Measurements from ENCODE around the gene ACTL7A.
A peak's percentile ranks its signal among the peaks of the same experiment; 100 is the strongest.

ACTL7A gene

GRCh38 chr9:108830272-108830671, 31.8 kb upstream of the ACTL7A start:
- no peak overlapping the region for H3K4me3 ChIP-seq (ENCODE audit: low read depth, low read length)
- TF ChIP-seq MYC (IDR thresholded peaks at IDR 0.05; ENCODE audit: low read depth, low read length), result no peak
- no peak for TF ChIP-seq CTCF (IDR thresholded peaks at IDR 0.05; ENCODE audit: low read depth, low read length)
- no peak for TF ChIP-seq MAX (IDR thresholded peaks at IDR 0.05; ENCODE audit: low read depth, low read length)
- TF ChIP-seq POLR2A (IDR thresholded peaks at IDR 0.05; ENCODE audit: extremely low read depth, insufficient read length), result no peak
- no peak for DNase-seq (ENCODE audit: low read depth)

- no peak for TF ChIP-seq MAX (IDR thresholded peaks at IDR 0.05; ENCODE audit: low read depth, low read length)
- no peak for TF ChIP-seq MYC (IDR thresholded peaks at IDR 0.05; ENCODE audit: low read depth, low read length)
- no peak for TF ChIP-seq CTCF (IDR thresholded peaks at IDR 0.05; ENCODE audit: low read depth, low read length)
- TF ChIP-seq POLR2A (IDR thresholded peaks at IDR 0.05; ENCODE audit: extremely low read depth, insufficient read length), result no peak
- no peak for DNase-seq (ENCODE audit: low read depth)
These were observed 30.4 kb upstream of the ACTL7A start for GRCh38 chr9:108831496-108832178.

GRCh38 chr9:108832179-108832500, 29.9 kb upstream of the ACTL7A start:
- no peak for TF ChIP-seq MAX (IDR thresholded peaks at IDR 0.05; ENCODE audit: low read depth, low read length)
- H3K4me3 ChIP-seq (ENCODE audit: low read depth, low read length), result no peak overlapping the region
- no peak for DNase-seq (ENCODE audit: low read depth)

More at GRCh38 chr9:108831496-108832178, 30.4 kb upstream of the ACTL7A start:
- no peak overlapping the region for H3K4me3 ChIP-seq (ENCODE audit: low read depth, low read length)

GRCh38 chr9:108834959-108835665, 27.0 kb upstream of the ACTL7A start:
- DNase-seq (ENCODE audit: low read depth), result peak; percentile 84
- TF ChIP-seq CTCF (IDR thresholded peaks at IDR 0.05; ENCODE audit: low read depth, low read length) (no peak), POLR2A (IDR thresholded peaks at IDR 0.05; ENCODE audit: extremely low read depth, insufficient read length) (no peak), MAX (IDR thresholded peaks at IDR 0.05; ENCODE audit: low read depth, low read length) (no peak), MYC (IDR thresholded peaks at IDR 0.05; ENCODE audit: low read depth, low read length) (no peak)
- no peak overlapping the region for H3K4me3 ChIP-seq (ENCODE audit: low read depth, low read length)

GRCh38 chr9:108835831-108836230, 26.2 kb upstream of the ACTL7A start:
- TF ChIP-seq POLR2A (IDR thresholded peaks at IDR 0.05; ENCODE audit: extremely low read depth, insufficient read length), result no peak
- no peak for TF ChIP-seq MYC (IDR thresholded peaks at IDR 0.05; ENCODE audit: low read depth, low read length)
- peak; percentile 66 for TF ChIP-seq MAX (IDR thresholded peaks at IDR 0.05; ENCODE audit: low read depth, low read length)
- no peak for TF ChIP-seq CTCF (IDR thresholded peaks at IDR 0.05; ENCODE audit: low read depth, low read length)
- H3K4me3 ChIP-seq (ENCODE audit: low read depth, low read length), result no peak overlapping the region
- DNase-seq (ENCODE audit: low read depth), result peak; percentile 84

- H3K4me3 ChIP-seq (ENCODE audit: low read depth, low read length), result no peak overlapping the region
- peak; percentile 46 for DNase-seq (ENCODE audit: low read depth)
- TF ChIP-seq POLR2A (IDR thresholded peaks at IDR 0.05; ENCODE audit: extremely low read depth, insufficient read length), result no peak
- TF ChIP-seq CTCF (IDR thresholded peaks at IDR 0.05; ENCODE audit: low read depth, low read length), result no peak
- no peak for TF ChIP-seq MAX (IDR thresholded peaks at IDR 0.05; ENCODE audit: low read depth, low read length)
- TF ChIP-seq MYC (IDR thresholded peaks at IDR 0.05; ENCODE audit: low read depth, low read length), result no peak
These were observed 25.7 kb upstream of the ACTL7A start for GRCh38 chr9:108836319-108836718.

All from NB4 (cell line).